GM12878 (cell line): ENCODE results near the gene C1QTNF5.
A peak's percentile ranks its signal among the peaks of the same experiment; 100 is the strongest.

Source experiments
- CHD2 ChIP-seq: IDR thresholded peaks from 2 replicates; pipeline ENCODE4 v1.6.1; 2011; ENCODE audit warnings: low read depth, low read length, improper control_type of control experiment, borderline replicate concordance
- CREB1 ChIP-seq: IDR thresholded peaks from 2 replicates; pipeline ENCODE4 v1.6.1; 2012; ENCODE audit warnings: low read depth, mild to moderate bottlenecking, inconsistent platforms
- CTCF ChIP-seq, 3 experiments: IDR thresholded peaks in 2 of 3; conservative IDR thresholded peaks in 1 of 3; 2 replicates each; pipeline ENCODE4 v1.5.1; 2011; ENCODE audit warnings: low read depth in 3 of 3, low read length in 3 of 3, mild to moderate bottlenecking in 3 of 3, control low read depth in 2 of 3, moderate library complexity in 2 of 3, inconsistent platforms in 1 of 3, mixed read lengths in 1 of 3; ENCODE audit not compliant: control insufficient read depth in 2 of 3, insufficient read depth in 1 of 3; ENCODE audit errors: extremely low read depth in 1 of 3
- MEF2A ChIP-seq: IDR thresholded peaks from 2 replicates; pipeline ENCODE4 v1.6.1; 2011; ENCODE audit warnings: low read depth, mild to moderate bottlenecking, low read length, moderate library complexity; ENCODE audit not compliant: insufficient read depth
- NBN ChIP-seq: fragments of 450-650 bp; IDR thresholded peaks from 2 replicates; pipeline ENCODE4 v1.6.1; 2016
- RFX5 ChIP-seq: IDR thresholded peaks from 2 replicates; pipeline ENCODE4 v1.6.1; 2011; ENCODE audit warnings: low read depth, low read length, improper control_type of control experiment
- SIN3A ChIP-seq: IDR thresholded peaks from 2 replicates; pipeline ENCODE4 v1.6.1; 2012; ENCODE audit warnings: low read depth, low read length, improper control_type of control experiment
- YY1 ChIP-seq: IDR thresholded peaks from 2 replicates; pipeline ENCODE4 v1.6.1; 2011; ENCODE audit warnings: low read depth, mild to moderate bottlenecking, low read length
- ZNF24 ChIP-seq: fragments of 450-650 bp; IDR thresholded peaks from 2 replicates; pipeline ENCODE4 v1.6.1; 2017; ENCODE audit warnings: antibody characterized with exemption, mild to moderate bottlenecking
- ZNF384 ChIP-seq: IDR thresholded peaks from 2 replicates; pipeline ENCODE4 v1.6.1; 2012; ENCODE audit warnings: low read depth, mild to moderate bottlenecking, low read length, improper control_type of control experiment, borderline replicate concordance

GRCh38 chr11:119389611-119390254, 49.0 kb upstream of the C1QTNF5 start:
- TF ChIP-seq NBN (no peak), CTCF (IDR thresholded peaks at IDR 0.05 in 2 of 3, conservative IDR thresholded peaks at IDR 0.05 in 1 of 3; ENCODE audit: control insufficient read depth in 2 of 3, extremely low read depth in 1 of 3, insufficient read depth in 1 of 3, low read depth in 3 of 3, low read length in 3 of 3) (peak; percentile 34 to 63 (median 43)), ZNF384 (no peak), SIN3A (no peak), ZNF24 (no peak), CHD2 (no peak), CREB1 (no peak), MEF2A (no peak), YY1 (no peak), RFX5 (no peak)
